22Rv1 (cell line): ENCODE results near the gene GRAMD1B.

Experiments used
- CTCF ChIP-seq: fragments of 450-650 bp; IDR thresholded peaks from 2 replicates; pipeline ENCODE4 v1.5.1; 2017; ENCODE audit warnings: mild to moderate bottlenecking
- ZFX ChIP-seq: fragments of 450-650 bp; IDR thresholded peaks from 2 replicates; pipeline ENCODE4 v1.6.1; 2017; ENCODE audit warnings: antibody characterized with exemption, borderline replicate concordance

DNA sequence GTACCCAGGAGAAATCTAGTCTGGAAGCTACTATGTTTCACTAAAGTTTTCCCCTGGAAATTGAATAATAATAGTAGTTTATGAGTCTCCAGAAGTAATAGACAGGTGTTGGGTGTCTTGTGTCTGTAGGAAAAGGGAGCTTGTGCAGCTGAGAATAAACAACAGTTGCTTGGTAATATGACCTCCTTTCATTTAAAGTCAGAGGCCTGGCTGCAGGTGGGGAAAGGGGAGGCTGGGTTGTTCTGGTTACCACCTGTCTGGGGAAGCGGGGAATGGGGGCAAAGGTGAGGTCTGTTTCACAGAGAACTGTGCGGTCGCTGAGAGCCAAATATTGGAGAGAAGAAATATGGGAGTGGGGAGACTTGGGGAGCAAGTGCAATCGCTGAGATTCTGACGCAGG is 3.3 kb upstream of the GRAMD1B start:
- TF ChIP-seq CTCF: no peak
- TF ChIP-seq ZFX: no peak
